D721Med (cell line): Measurements from ENCODE around the gene CDK5.
A peak's percentile ranks its signal among the peaks of the same experiment; 100 is the strongest.

ENCODE experiments used
- DNase-seq: peaks from one replicate; pipeline ENCODE4 v3.0.0; 2011; ENCODE audit warnings: low spot score; ENCODE audit not compliant: insufficient read length
- FAIRE-seq: peaks from 2 replicates; lab custom pipeline; 2011; peaks lifted over from hg19 to GRCh38; lab: Jason Lieb, UNC
- CTCF ChIP-seq: IDR thresholded peaks from 2 replicates; pipeline ENCODE4 v1.5.1; 2012; ENCODE audit warnings: mild to moderate bottlenecking, control low read depth; ENCODE audit not compliant: insufficient read depth; ENCODE audit errors: missing control alignments

CDK5 gene

GRCh38 chr7:151011097-151011409 lies 46.6 kb downstream of the CDK5 start:
- FAIRE-seq = no peak
- DNase-seq = no peak
- no peak for TF ChIP-seq CTCF

- DNase-seq (no peak), FAIRE-seq (no peak)
- TF ChIP-seq CTCF = no peak
These were observed 47.2 kb downstream of the CDK5 start for GRCh38 chr7:151010307-151011096.

- TF ChIP-seq CTCF = no peak
- no peak for DNase-seq
- no peak for FAIRE-seq
These were observed 47.7 kb downstream of the CDK5 start for GRCh38 chr7:151010037-151010306.

- no peak for FAIRE-seq
These were observed 48.2 kb downstream of the CDK5 start for GRCh38 chr7:151009327-151010036.

GRCh38 chr7:151008511-151009323 lies 49.0 kb downstream of the CDK5 start:
- TF ChIP-seq CTCF = peak; percentile 78
- FAIRE-seq (no peak), DNase-seq (no peak)

More at GRCh38 chr7:151009327-151010036, 48.2 kb downstream of the CDK5 start:
- no peak for TF ChIP-seq CTCF
- no peak for DNase-seq

GRCh38 chr7:151008143-151008510 lies 49.6 kb downstream of the CDK5 start:
- DNase-seq (no peak), FAIRE-seq (no peak)
- no peak for TF ChIP-seq CTCF
